Endothelial cell of umbilical vein (primary cell): ENCODE results near the gene LTBP1. TPM values are rescaled to one million over a fixed set of nuclear protein-coding genes. Genes with fewer than 3 reads are reported as not detected.

ENCODE experiments used
- BruUV-seq: library from RNA; stranded (reverse); fragments of 400-500 nt; replicated peaks from 2 replicates; lab custom pipeline; 2021; lab: Mats Ljungman, UMichigan
- CTCF ChIA-PET: fragments of 300-600, 350-600 bp; sonication (Branson Sonifier 250); formaldehyde crosslinking; loops from one replicate; lab custom pipeline; 2021; ENCODE audit warnings: antibody characterized with exemption, inconsistent platforms; lab: Charles Lee
- POLR2A ChIA-PET: fragments of 300-600, 350-600 bp; sonication (Branson Sonifier 250); formaldehyde crosslinking; loops from one replicate; lab custom pipeline; 2021; ENCODE audit warnings: antibody characterized with exemption, inconsistent platforms; lab: Charles Lee
- DNase-seq: peaks from one replicate; pipeline ENCODE4 v3.0.0-alpha.2; 2011; ENCODE audit warnings: low read depth, low spot score
- FAIRE-seq: peaks from 2 replicates; lab custom pipeline; 2011; peaks lifted over from hg19 to GRCh38; lab: Jason Lieb, UNC
- H2AFZ ChIP-seq: 2 replicates; pipeline ENCODE4 v1.6.0; 2012; ENCODE audit warnings: low read depth, low read length, control low read depth, inconsistent platforms
- H3K27ac ChIP-seq: 2 replicates; pipeline ENCODE4 v1.5.1; 2011; ENCODE audit warnings: low read depth, mild to moderate bottlenecking, control low read depth, low read length, moderate library complexity; ENCODE audit not compliant: insufficient read depth
- H3K27me3 ChIP-seq, 2 experiments: 2 replicates each; pipeline versions ENCODE4 v1.6.0 to v1.6.1; 2011; ENCODE audit warnings: low read length in 2 of 2, mixed read lengths in 1 of 2; ENCODE audit not compliant: control insufficient read depth in 2 of 2, insufficient read depth in 2 of 2
- H3K36me3 ChIP-seq, 2 experiments: 2 replicates in 1 of 2; 3 replicates in 1 of 2; pipeline ENCODE4 v1.5.1; 2011; ENCODE audit warnings: low read length in 2 of 2, mild to moderate bottlenecking in 1 of 2, moderate library complexity in 1 of 2; ENCODE audit not compliant: control insufficient read depth in 2 of 2, insufficient read depth in 2 of 2; ENCODE audit errors: extremely low read depth in 1 of 2
- H3K4me1 ChIP-seq: 3 replicates; pipeline ENCODE4 v1.5.1; 2011; ENCODE audit warnings: mild to moderate bottlenecking, low read length; ENCODE audit not compliant: control insufficient read depth, insufficient read depth; ENCODE audit errors: extremely low read depth
- H3K4me2 ChIP-seq: 2 replicates; pipeline ENCODE4 v1.6.1; 2011; ENCODE audit warnings: low read length, control low read depth, mixed read lengths; ENCODE audit not compliant: insufficient read depth
- H3K4me3 ChIP-seq, 3 experiments: fragments of 200-600 bp in 1 of 3; sonication (generic), shearing (Covaris generic) in 1 of 3; replicated peaks in 1 of 3; 2 replicates each; pipeline ENCODE4 v1.5.1; 2011 to 2016; ENCODE audit warnings: control low read depth in 3 of 3, low read length in 3 of 3, mild to moderate bottlenecking in 2 of 3, inconsistent platforms in 1 of 3, low read depth in 1 of 3, moderate library complexity in 1 of 3; ENCODE audit not compliant: insufficient read depth in 1 of 3
- H3K79me2 ChIP-seq: 2 replicates; pipeline ENCODE4 v1.6.0; 2012; ENCODE audit warnings: low read length, inconsistent platforms; ENCODE audit not compliant: control insufficient read depth, insufficient read depth
- H3K9ac ChIP-seq: replicated peaks from 2 replicates; pipeline ENCODE3; 2011; ENCODE audit warnings: low read length, control low read depth; ENCODE audit not compliant: insufficient read depth; ENCODE audit errors: extremely low read depth
- H3K9me1 ChIP-seq: replicated peaks from 3 replicates; pipeline ENCODE4 v1.6.0; 2011; ENCODE audit warnings: mild to moderate bottlenecking, low read length; ENCODE audit not compliant: control insufficient read depth, insufficient read depth; ENCODE audit errors: extremely low read depth
- H3K9me3 ChIP-seq: replicated peaks from 2 replicates; pipeline ENCODE4 v1.5.1; 2012; ENCODE audit warnings: low read length, inconsistent platforms; ENCODE audit not compliant: control insufficient read depth, insufficient read depth
- H4K20me1 ChIP-seq: replicated peaks from 2 replicates; pipeline ENCODE3; 2011; ENCODE audit warnings: mild to moderate bottlenecking, low read length; ENCODE audit not compliant: control insufficient read depth, insufficient read depth; ENCODE audit errors: extremely low read depth
- CTCF ChIP-seq, 2 donors: IDR thresholded peaks; 1 replicate in 1 of 2; 2 replicates in 1 of 2; pipeline ENCODE4 v1.5.1; 2011; ENCODE audit warnings: low read length in 2 of 2, mild to moderate bottlenecking in 2 of 2, moderate library complexity in 2 of 2, control low read depth in 1 of 2, inconsistent platforms in 1 of 2, low read depth in 1 of 2; ENCODE audit not compliant: insufficient read depth in 1 of 2; ENCODE audit errors: extremely low read depth in 1 of 2
- EZH2 ChIP-seq: IDR thresholded peaks from 2 replicates; pipeline ENCODE4 v1.6.1; 2012; ENCODE audit warnings: borderline replicate concordance, low read depth, mild to moderate bottlenecking, moderate library complexity, low read length, inconsistent platforms; ENCODE audit not compliant: severe bottlenecking
- FOS ChIP-seq: IDR thresholded peaks from 2 replicates; pipeline ENCODE4 v1.6.1; 2011; ENCODE audit warnings: mild to moderate bottlenecking, low read length, moderate library complexity, borderline replicate concordance; ENCODE audit not compliant: insufficient read depth
- GATA2 ChIP-seq: IDR thresholded peaks from 2 replicates; pipeline ENCODE4 v1.7.0; 2011; ENCODE audit warnings: low read depth, mild to moderate bottlenecking, moderate library complexity, mixed read lengths, low read length; ENCODE audit not compliant: insufficient read length, insufficient read depth
- JUN ChIP-seq: IDR thresholded peaks from 2 replicates; pipeline ENCODE4 v1.6.1; 2011; ENCODE audit warnings: borderline replicate concordance, low read depth; ENCODE audit not compliant: insufficient read length, insufficient read depth
- MYC ChIP-seq: IDR thresholded peaks from one replicate; pipeline ENCODE4 v1.6.1; 2011; ENCODE audit warnings: mild to moderate bottlenecking, low read depth, low read length
- POLR2A ChIP-seq: IDR thresholded peaks from 2 replicates; pipeline ENCODE4 v1.6.1; 2012; ENCODE audit warnings: low read depth, mild to moderate bottlenecking, control low read depth, low read length
- POLR2AphosphoS5 ChIP-seq: IDR thresholded peaks from 2 replicates; pipeline ENCODE4 v1.6.1; 2012; ENCODE audit warnings: low read depth, mild to moderate bottlenecking, control low read depth, low read length, moderate library complexity; ENCODE audit not compliant: insufficient read depth
- dilution Hi-C: fragments of 300-500 bp; cut with MboI; formaldehyde crosslinking; loops from one replicate; pipeline ENCODE4 v1.15.0; 2019; ENCODE audit warnings: low sequenced_read_pairs; ENCODE audit not compliant: extremely low pct_ligation_motif_present
- intact Hi-C: fragments of 100-400 bp; cut with micrococcal nuclease; formaldehyde crosslinking; loops from one replicate; pipeline ENCODE4 v1.10.0; 2022
- polyA plus RNA-seq, 4 experiments: library from polyadenylated mRNA; depleted of rRNA in 3 of 4; stranded (reverse) in 3 of 4; unstranded in 1 of 4; fragments of >200 nt; gene quantifications; 2 replicates each; pipeline versions ENCODE4 v1.2.1 to v1.2.3, GENCODE V29; 2011 to 2012; ENCODE audit warnings: missing spikeins in 1 of 4
- total RNA-seq: library from RNA; stranded (reverse); gene quantifications from 2 replicates; pipeline ENCODE4 v1.2.3, GENCODE V29; 2021
- TF ChIP-seq, protein P1 (sequence below): IDR thresholded peaks from 2 replicates; pipeline ENCODE4 v1.6.1; 2011; ENCODE audit not compliant: insufficient read depth, insufficient read length

Gene LTBP1
- total and polyA plus RNA-seq, 2 donors (not counting 3 experiments of a cell fraction or from before 2014, with no cell fraction given) = 57.4 to 68.2 TPM

DNA sequence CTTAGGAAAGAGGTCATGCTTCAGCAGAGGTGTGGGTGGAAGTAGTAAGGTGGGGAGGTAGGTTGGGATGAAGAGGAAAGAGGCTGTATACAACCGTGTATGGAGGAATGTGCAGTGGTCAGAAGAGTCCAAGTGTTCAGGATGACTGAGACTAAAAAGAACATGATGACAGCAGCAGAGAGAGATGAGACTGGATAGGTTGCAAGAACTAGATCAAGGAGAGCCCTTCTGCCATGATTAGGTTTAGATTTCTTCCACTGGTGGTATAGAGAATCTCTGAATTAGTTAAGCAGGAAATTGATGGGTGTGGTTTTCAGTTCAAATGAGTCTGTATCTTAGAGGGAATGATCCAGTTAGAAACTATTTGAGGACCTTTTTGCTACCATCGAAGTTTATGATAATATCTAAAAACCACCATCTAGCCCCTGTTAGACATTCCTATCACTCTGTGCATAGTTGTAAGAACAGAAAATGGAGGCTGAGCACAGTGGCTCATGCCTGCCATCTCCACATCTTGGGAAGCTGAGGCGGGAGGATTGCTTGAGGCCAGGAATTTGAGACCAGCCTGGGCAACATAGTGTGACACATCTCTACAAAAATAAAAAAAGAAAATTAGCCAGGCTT is 221.0 kb downstream of the LTBP1 start:
- dilution Hi-C loops = no loop called here

More for the DNA sequence above, 221.0 kb downstream of the LTBP1 start:
- H3K4me2 ChIP-seq = no peak overlapping the region
- H3K9me3 ChIP-seq = no peaks in the 10 kb centered on the region
- FAIRE-seq (no peak), DNase-seq (no peak)
- no peaks in the 10 kb centered on the region for H3K79me2 ChIP-seq
- H3K4me3 ChIP-seq = no peak overlapping the region
- ChIA-PET CTCF (interaction anchor here (1.4 kb wide), 1 partner anchor 12 kb away, joined by 7 read pairs; no protein-coding TSS in a partner anchor), POLR2A (no interaction called here)
- no peaks in the 10 kb centered on the region for H3K36me3 ChIP-seq
- no peaks in the 10 kb centered on the region for H4K20me1 ChIP-seq
- H3K27ac ChIP-seq = no peak overlapping the region
- no peak overlapping the region for H3K9ac ChIP-seq
- H3K27me3 ChIP-seq = no peaks in the 10 kb centered on the region
- peaks cover 16% of the 10 kb centered on the region for H3K4me1 ChIP-seq
- BruUV-seq = no TSS peak
- H2AFZ ChIP-seq = no peak overlapping the region
- H3K9me1 ChIP-seq = no peaks in the 10 kb centered on the region
- TF ChIP-seq POLR2AphosphoS5 (no peak), GATA2 (no peak), JUN (no peak), POLR2A (no peak), MYC (no peak), FOS (no peak), EZH2 (no peak), CTCF (IDR thresholded peaks at IDR 0.05; ENCODE audit: extremely low read depth in 1 of 2, insufficient read depth in 1 of 2, low read depth in 1 of 2, low read length in 2 of 2) (no peak)
- TF ChIP-seq, protein P1, sequence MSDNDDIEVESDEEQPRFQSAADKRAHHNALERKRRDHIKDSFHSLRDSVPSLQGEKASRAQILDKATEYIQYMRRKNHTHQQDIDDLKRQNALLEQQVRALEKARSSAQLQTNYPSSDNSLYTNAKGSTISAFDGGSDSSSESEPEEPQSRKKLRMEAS = no peak
- intact Hi-C loops = loop anchor here (5.0 kb wide), 1 partner anchor 45 kb away; no protein-coding TSS in a partner anchor
